Mesenchymal stem cell (in vitro differentiated cells and primary cell): ENCODE data around the gene CAMTA1.

Source experiments
- DNase-seq: peaks from one replicate; pipeline ENCODE4 v3.0.0-alpha.2; 2013
- H2AFZ ChIP-seq: one replicate; pipeline ENCODE4 v1.6.1; 2013; ENCODE audit warnings: low read depth, mild to moderate bottlenecking, control low read depth, inconsistent platforms, low read length, moderate library complexity
- H2AK5ac ChIP-seq: 2 replicates; pipeline ENCODE4 v1.6.1; 2013; ENCODE audit warnings: low read length, moderate library complexity, mild to moderate bottlenecking, inconsistent platforms; ENCODE audit not compliant: severe bottlenecking
- H2BK120ac ChIP-seq: one replicate; pipeline ENCODE4 v1.6.1; 2013; ENCODE audit warnings: low read depth, mild to moderate bottlenecking, inconsistent platforms, low read length, moderate library complexity
- H2BK12ac ChIP-seq, 2 experiments: one replicate each; pipeline ENCODE4 v1.6.1; 2013; ENCODE audit warnings: inconsistent platforms in 2 of 2, low read length in 2 of 2, mild to moderate bottlenecking in 2 of 2, moderate library complexity in 2 of 2, control low read depth in 1 of 2
- H2BK15ac ChIP-seq: one replicate; pipeline ENCODE4 v1.6.1; 2013; ENCODE audit warnings: mild to moderate bottlenecking, low read depth, inconsistent platforms; ENCODE audit not compliant: poor library complexity, severe bottlenecking
- H2BK5ac ChIP-seq: 2 replicates; pipeline ENCODE4 v1.6.1; 2013; ENCODE audit warnings: low read depth, mild to moderate bottlenecking, low read length, control low read depth, inconsistent platforms; ENCODE audit not compliant: poor library complexity, severe bottlenecking
- H3K14ac ChIP-seq, 2 experiments: one replicate each; pipeline ENCODE4 v1.6.1; 2013; ENCODE audit warnings: inconsistent platforms in 2 of 2, low read length in 2 of 2, control low read depth in 1 of 2, mild to moderate bottlenecking in 1 of 2, moderate library complexity in 1 of 2
- H3K18ac ChIP-seq, 2 experiments: one replicate each; pipeline ENCODE4 v1.6.1; 2013; ENCODE audit warnings: inconsistent platforms in 2 of 2, low read length in 2 of 2, control low read depth in 1 of 2, low read depth in 1 of 2, mild to moderate bottlenecking in 1 of 2
- H3K23ac ChIP-seq, 2 experiments: one replicate each; pipeline ENCODE4 v1.6.1; 2013; ENCODE audit warnings: inconsistent platforms in 2 of 2, low read length in 2 of 2, mild to moderate bottlenecking in 2 of 2, moderate library complexity in 2 of 2, control low read depth in 1 of 2
- H3K27ac ChIP-seq: 2 replicates; pipeline ENCODE4 v1.5.1; 2013; ENCODE audit warnings: mild to moderate bottlenecking, moderate library complexity, low read length, control low read depth, inconsistent platforms; ENCODE audit not compliant: poor library complexity, severe bottlenecking
- H3K27me3 ChIP-seq, 2 experiments: 2 replicates each; pipeline versions ENCODE4 v1.6.1 to v1.7.0; 2013; ENCODE audit warnings: low read length in 2 of 2, mild to moderate bottlenecking in 2 of 2, moderate library complexity in 2 of 2, control low read depth in 1 of 2, inconsistent platforms in 1 of 2; ENCODE audit not compliant: control insufficient read depth in 1 of 2, insufficient read depth in 1 of 2
- H3K36me3 ChIP-seq, 2 experiments: 2 replicates each; pipeline versions ENCODE4 v1.6.1 to v1.7.0; 2013; ENCODE audit warnings: low read length in 2 of 2, control low read depth in 1 of 2, inconsistent platforms in 1 of 2, low read depth in 1 of 2, mild to moderate bottlenecking in 1 of 2; ENCODE audit not compliant: insufficient read depth in 2 of 2, control insufficient read depth in 1 of 2
- H3K4ac ChIP-seq, 2 experiments: one replicate each; pipeline ENCODE4 v1.6.1; 2013; ENCODE audit warnings: inconsistent platforms in 2 of 2, low read length in 2 of 2, mild to moderate bottlenecking in 2 of 2, moderate library complexity in 2 of 2, control low read depth in 1 of 2, low read depth in 1 of 2
- H3K4me1 ChIP-seq: 2 replicates; pipeline ENCODE4 v1.6.1; 2013; ENCODE audit warnings: low read depth, low read length, control low read depth; ENCODE audit not compliant: control insufficient read depth, insufficient read depth
- H3K4me2 ChIP-seq: 2 replicates; pipeline ENCODE4 v1.6.1; 2013; ENCODE audit warnings: low read length, mild to moderate bottlenecking, inconsistent platforms; ENCODE audit not compliant: poor library complexity, severe bottlenecking
- H3K4me3 ChIP-seq, 2 experiments: 2 replicates each; pipeline versions ENCODE4 v1.5.1 to v1.7.0; 2013; ENCODE audit warnings: low read length in 2 of 2, mild to moderate bottlenecking in 2 of 2, control low read depth in 1 of 2, low read depth in 1 of 2; ENCODE audit not compliant: insufficient read depth in 1 of 2
- H3K79me1 ChIP-seq: replicated peaks from 2 replicates; pipeline ENCODE4 v1.6.1; 2013; ENCODE audit warnings: mild to moderate bottlenecking, control low read depth, low read length, inconsistent platforms; ENCODE audit not compliant: poor library complexity, severe bottlenecking
- H3K9ac ChIP-seq: 2 replicates; pipeline ENCODE4 v1.7.0; 2013; ENCODE audit warnings: mild to moderate bottlenecking, low read length, moderate library complexity
- H3K9me3 ChIP-seq: 2 replicates; pipeline ENCODE4 v1.7.0; 2013; ENCODE audit warnings: mild to moderate bottlenecking, low read length; ENCODE audit not compliant: control insufficient read depth
- H4K8ac ChIP-seq: one replicate; pipeline ENCODE4 v1.6.1; 2013; ENCODE audit warnings: inconsistent platforms, mild to moderate bottlenecking, low read length, moderate library complexity
- H4K91ac ChIP-seq: one replicate; pipeline ENCODE4 v1.6.1; 2013; ENCODE audit warnings: mild to moderate bottlenecking, low read length, inconsistent platforms
- WGBS: methylation state at CpG from one replicate; pipeline ENCODE4 v1.1.7; 2013; ENCODE audit warnings: mixed read lengths; 5-methylcytosine and 5-hydroxymethylcytosine counted together

The CAMTA1 gene

DNA sequence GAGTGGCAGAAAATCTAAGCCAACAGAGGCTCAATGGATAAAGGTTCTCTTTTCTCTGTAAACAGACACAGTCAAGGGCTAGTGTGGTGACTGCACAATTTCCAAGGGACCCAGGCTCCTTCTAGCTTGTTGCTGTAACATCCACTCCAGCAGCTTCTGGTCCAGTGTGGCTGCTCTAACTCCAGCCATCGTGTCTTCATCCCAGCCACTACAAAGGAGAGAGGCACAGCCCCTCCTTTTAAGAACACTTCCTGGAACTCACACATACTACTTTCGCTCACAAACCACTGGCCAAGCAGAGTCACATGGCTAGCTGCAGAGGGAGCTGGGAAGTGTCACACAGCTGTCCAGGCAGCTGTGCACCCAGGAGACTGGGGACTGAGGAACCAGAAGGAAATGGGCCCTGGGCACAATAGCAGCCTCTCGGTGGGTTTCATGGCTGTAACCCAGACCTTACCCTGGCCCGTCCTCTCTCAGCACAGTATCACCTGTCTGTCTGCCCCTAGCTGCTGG lies 797.3 kb downstream of the CAMTA1 start:
- Histone ChIP-seq H3K4me3 (no peak overlapping the region), H3K27ac (no peak overlapping the region), H3K14ac (no peak overlapping the region), H4K91ac (no peak overlapping the region), H3K4me2 (no peak overlapping the region), H2BK120ac (no peak overlapping the region), H3K4ac (no peak overlapping the region), H2AFZ (no peak overlapping the region), H3K18ac (no peak overlapping the region), H3K9ac (peak overlapping the region; percentile 79), H3K79me1 (no peaks in the 10 kb centered on the region), H3K4me1 (no peaks in the 10 kb centered on the region), H2BK5ac (no peak overlapping the region), H3K36me3 (no peaks in the 10 kb centered on the region), H2BK12ac (no peak overlapping the region), H3K9me3 (no peaks in the 10 kb centered on the region), H3K23ac (no peak overlapping the region), H2BK15ac (no peak overlapping the region), H3K27me3 (peaks cover 5 to 27% of the 10 kb centered on the region in 2 experiments), H2AK5ac (no peak overlapping the region), H4K8ac (no peak overlapping the region)
- no peak for DNase-seq
- WGBS = 94% methylated on average over 4 of the region's 4 CpGs

- H3K23ac ChIP-seq = no peak overlapping the region
- no peak overlapping the region for H2AK5ac ChIP-seq
- H4K91ac ChIP-seq = peak overlapping the region; percentile 22
- no peak overlapping the region for H2AFZ ChIP-seq
- peaks cover 13 to 37% of the 10 kb centered on the region in 2 experiments for H3K27me3 ChIP-seq
- DNase-seq = no peak
- H2BK15ac ChIP-seq = no peak overlapping the region
- H2BK120ac ChIP-seq = no peak overlapping the region
- H3K14ac ChIP-seq = no peak overlapping the region
- no peaks in the 10 kb centered on the region for H3K4me1 ChIP-seq
- no peak overlapping the region for H3K27ac ChIP-seq
- no peaks in the 10 kb centered on the region for H3K36me3 ChIP-seq
- 79% methylated on average over 15 of the region's 15 CpGs for WGBS
- H3K4ac ChIP-seq = no peak overlapping the region
- no peak overlapping the region for H3K4me3 ChIP-seq
- H3K18ac ChIP-seq = no peak overlapping the region
- H3K79me1 ChIP-seq = no peaks in the 10 kb centered on the region
- H2BK12ac ChIP-seq = no peak overlapping the region
- H4K8ac ChIP-seq = no peak overlapping the region
- no peaks in the 10 kb centered on the region for H3K9me3 ChIP-seq
- H2BK5ac ChIP-seq = no peak overlapping the region
- H3K4me2 ChIP-seq = no peak overlapping the region
- no peak overlapping the region for H3K9ac ChIP-seq
Measured at GRCh38 chr1:7583291-7584096, 798.2 kb downstream of the CAMTA1 start.

GRCh38 chr1:7584157-7584556 lies 798.9 kb downstream of the CAMTA1 start:
- H3K4ac ChIP-seq = no peak overlapping the region
- no peak overlapping the region for H2BK12ac ChIP-seq

DNA sequence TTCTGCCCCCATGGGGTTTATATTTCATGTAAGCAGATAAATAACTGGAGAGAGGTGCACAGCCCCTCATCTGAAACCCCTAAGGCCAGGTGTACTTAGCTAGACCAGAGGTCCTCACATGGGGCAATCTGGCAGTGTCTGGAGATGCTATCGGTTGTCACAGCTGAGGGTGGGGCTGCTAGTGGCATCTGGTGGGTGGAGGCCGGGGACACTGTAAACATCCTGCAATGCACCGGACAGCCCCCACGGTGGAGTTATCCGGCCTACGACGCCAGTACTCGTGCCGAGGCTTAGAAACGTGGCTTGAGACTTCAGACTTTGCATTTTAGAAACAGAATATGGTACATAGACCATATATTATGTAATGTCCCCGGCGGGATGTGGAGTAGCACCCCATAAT lies 799.4 kb downstream of the CAMTA1 start:
- H3K36me3 ChIP-seq = no peaks in the 10 kb centered on the region
- no peak for DNase-seq
- H3K27me3 ChIP-seq = peaks cover 13 to 45% of the 10 kb centered on the region in 2 experiments
- H3K9ac ChIP-seq = no peak overlapping the region
- H3K23ac ChIP-seq = no peak overlapping the region
- WGBS = 87% methylated on average over 3 of the region's 12 CpGs
- H3K4me3 ChIP-seq = no peak overlapping the region
- H3K18ac ChIP-seq = no peak overlapping the region
- no peak overlapping the region for H2BK12ac ChIP-seq
- no peak overlapping the region for H3K4me2 ChIP-seq
- no peak overlapping the region for H4K8ac ChIP-seq
- H2BK5ac ChIP-seq = no peak overlapping the region
- no peak overlapping the region for H2BK15ac ChIP-seq
- H3K27ac ChIP-seq = no peak overlapping the region
- no peaks in the 10 kb centered on the region for H3K4me1 ChIP-seq
- H4K91ac ChIP-seq = no peak overlapping the region
- no peaks in the 10 kb centered on the region for H3K9me3 ChIP-seq
- no peak overlapping the region for H2AFZ ChIP-seq
- H3K4ac ChIP-seq = no peak overlapping the region
- H3K14ac ChIP-seq = no peak overlapping the region
- H2BK120ac ChIP-seq = no peak overlapping the region
- no peaks in the 10 kb centered on the region for H3K79me1 ChIP-seq
- no peak overlapping the region for H2AK5ac ChIP-seq

More at GRCh38 chr1:7584157-7584556, 798.9 kb downstream of the CAMTA1 start:
- Histone ChIP-seq H4K8ac (no peak overlapping the region), H3K23ac (peak overlapping the region in 1 of 2 experiments; percentile 24), H3K4me1 (no peaks in the 10 kb centered on the region), H2BK15ac (no peak overlapping the region), H2AK5ac (no peak overlapping the region), H2BK120ac (no peak overlapping the region), H3K9ac (no peak overlapping the region), H2BK5ac (no peak overlapping the region), H2AFZ (no peak overlapping the region), H3K36me3 (no peaks in the 10 kb centered on the region), H3K18ac (no peak overlapping the region), H3K4me2 (no peak overlapping the region), H3K9me3 (no peaks in the 10 kb centered on the region), H3K27ac (no peak overlapping the region), H4K91ac (no peak overlapping the region), H3K4me3 (no peak overlapping the region), H3K27me3 (peaks cover 13 to 44% of the 10 kb centered on the region in 2 experiments), H3K79me1 (no peaks in the 10 kb centered on the region), H3K14ac (no peak overlapping the region)
- DNase-seq = no peak
- WGBS = 92% methylated on average over 11 of the region's 11 CpGs
